K562 (cell line): ENCODE measurements around the gene CAPN8. TPM values are rescaled to one million over a fixed set of nuclear protein-coding genes. Genes with fewer than 3 reads are reported as not detected.

Experiments
- ATAC-seq: fragments of 200-7000 bp; cut with Tn5 transposase; 3 replicates; pipeline ENCODE4 v1.9.1; 2020; ENCODE audit warnings: moderate library complexity
- BruUV-seq: library from RNA; stranded (reverse); fragments of 400-500 nt; replicated peaks from 2 replicates; lab custom pipeline; 2021; lab: Mats Ljungman, UMichigan
- CTCF ChIA-PET: fragments of 300-600 bp; formaldehyde crosslinking; extraction: SDS; loops from one replicate; lab custom pipeline; 2021; ENCODE audit warnings: low intra/inter-chr PET ratio; lab: Yijun Ruan, JAX
- POLR2A ChIA-PET: fragments of 300-600, 350-650 bp; sonication (Branson Sonifier 250); formaldehyde crosslinking; extraction: SDS; loops from one replicate; lab custom pipeline; 2021; ENCODE audit warnings: antibody characterized with exemption, inconsistent platforms; lab: Yijun Ruan, JAX
- DNase-seq, 4 experiments: peaks; one replicate each; pipeline versions ENCODE4 v3.0.0 to v3.0.0-alpha.2; 2011 to 2018; ENCODE audit warnings: low spot score in 3 of 4, mixed read lengths in 3 of 4; ENCODE audit errors: extremely low read depth in 1 of 4
- FAIRE-seq: peaks from 2 replicates; lab custom pipeline; 2011; peaks lifted over from hg19 to GRCh38; lab: Jason Lieb, UNC
- H2AFZ ChIP-seq: 2 replicates; pipeline ENCODE4 v1.6.0; 2011; ENCODE audit warnings: low read depth, low read length, control low read depth, inconsistent platforms
- H3K27ac ChIP-seq: fragments of 200-600 bp; 3 replicates; pipeline ENCODE4 v1.8.0; 2011; ENCODE audit warnings: low read depth, mild to moderate bottlenecking, control low read depth, inconsistent platforms, low read length, moderate library complexity, mixed read lengths; ENCODE audit errors: extremely low read depth
- H3K27me3 ChIP-seq, 2 experiments: fragments of 300-600 bp in 1 of 2; 2 replicates in 1 of 2; 3 replicates in 1 of 2; pipeline versions ENCODE4 v1.6.0 to v1.8.0; 2011; ENCODE audit warnings: inconsistent platforms in 2 of 2, low read length in 2 of 2, mild to moderate bottlenecking in 1 of 2, mixed read lengths in 1 of 2, moderate library complexity in 1 of 2; ENCODE audit not compliant: control insufficient read depth in 2 of 2, insufficient read depth in 2 of 2
- H3K36me3 ChIP-seq: fragments of 300-600 bp; 3 replicates; pipeline ENCODE4 v1.8.0; 2011; ENCODE audit warnings: mild to moderate bottlenecking, low read length, inconsistent platforms; ENCODE audit not compliant: control insufficient read depth, insufficient read depth
- H3K4me1 ChIP-seq, 2 experiments: fragments of 200-600 bp in 1 of 2; replicated peaks in 1 of 2; 2 replicates in 1 of 2; 3 replicates in 1 of 2; pipeline versions ENCODE4 v1.5.1 to v1.8.0; 2011; ENCODE audit warnings: inconsistent platforms in 2 of 2, low read length in 2 of 2, mild to moderate bottlenecking in 1 of 2, mixed read lengths in 1 of 2, moderate library complexity in 1 of 2; ENCODE audit not compliant: control insufficient read depth in 2 of 2, insufficient read depth in 2 of 2
- H3K4me2 ChIP-seq: 2 replicates; pipeline ENCODE4 v1.6.1; 2011; ENCODE audit warnings: low read length, control low read depth, inconsistent platforms, mixed read lengths; ENCODE audit not compliant: insufficient read depth
- H3K4me3 ChIP-seq: fragments of 200-600 bp; sonication (generic), shearing (Covaris generic); 2 replicates; pipeline ENCODE4 v1.5.1; 2016; ENCODE audit warnings: control low read depth, inconsistent platforms
- H3K79me2 ChIP-seq: fragments of 200-600 bp; 3 replicates; pipeline ENCODE4 v1.8.0; 2011; ENCODE audit warnings: low read length, inconsistent platforms; ENCODE audit not compliant: control insufficient read depth, insufficient read depth
- H3K9ac ChIP-seq, 2 experiments: 2 replicates each; pipeline versions ENCODE4 v1.6.0 to v1.6.1; 2011; ENCODE audit warnings: low read depth in 2 of 2, low read length in 2 of 2, control low read depth in 1 of 2, inconsistent platforms in 1 of 2, mild to moderate bottlenecking in 1 of 2, mixed read lengths in 1 of 2; ENCODE audit not compliant: insufficient read depth in 1 of 2
- H3K9me1 ChIP-seq: one replicate; pipeline ENCODE4 v1.6.0; 2011; ENCODE audit warnings: inconsistent platforms, mild to moderate bottlenecking, low read length, moderate library complexity; ENCODE audit not compliant: control insufficient read depth, insufficient read depth
- H3K9me3 ChIP-seq: replicated peaks from 2 replicates; pipeline ENCODE4 v1.5.1; 2011; ENCODE audit warnings: low read depth, low read length, inconsistent platforms; ENCODE audit not compliant: control insufficient read depth, insufficient read depth
- H4K20me1 ChIP-seq: replicated peaks from 2 replicates; pipeline ENCODE4 v1.6.1; 2011; ENCODE audit warnings: low read length, inconsistent platforms, mixed read lengths; ENCODE audit not compliant: control insufficient read depth, insufficient read depth
- ARID1B ChIP-seq: fragments of 450-650 bp; IDR thresholded peaks from 2 replicates; pipeline ENCODE4 v1.6.1; 2016; ENCODE audit warnings: antibody characterized with exemption, mild to moderate bottlenecking, inconsistent platforms
- CBFB ChIP-seq: sonication (generic); formaldehyde crosslinking; IDR thresholded peaks from 2 replicates; pipeline ENCODE4 v1.4.0; 2020; ENCODE audit warnings: mild to moderate bottlenecking, missing genetic modification reagents
- FOSL1 ChIP-seq: fragments of 200-800 bp; sonication (Bioruptor generic); conservative IDR thresholded peaks from 2 replicates; pipeline ENCODE4 v1.6.1; 2016; ENCODE audit warnings: missing genetic modification characterization, missing compliant biosample characterization
- FOXK2 ChIP-seq, 2 experiments: fragments of 450-650 bp; IDR thresholded peaks in 1 of 2; conservative IDR thresholded peaks in 1 of 2; 2 replicates each; pipeline ENCODE4 v1.6.1; 2016; ENCODE audit warnings: low read depth in 2 of 2, mild to moderate bottlenecking in 1 of 2
- GTF2F1 ChIP-seq: IDR thresholded peaks from 2 replicates; pipeline ENCODE4 v1.6.1; 2011; ENCODE audit warnings: low read depth, low read length, improper control_type of control experiment
- JUN ChIP-seq, 2 experiments: sonication (generic) in 1 of 2; formaldehyde crosslinking in 1 of 2; IDR thresholded peaks; 2 replicates each; pipeline versions ENCODE4 v1.6.1 to v1.8.0; 2012 to 2022; ENCODE audit warnings: borderline replicate concordance in 2 of 2, mild to moderate bottlenecking in 2 of 2, improper control_type of control experiment in 1 of 2, low read depth in 1 of 2, low read length in 1 of 2, missing genetic modification reagents in 1 of 2
- SAFB2 ChIP-seq: fragments of 200-400 bp; formaldehyde crosslinking; IDR thresholded peaks from 2 replicates; pipeline ENCODE4 v1.6.1; 2018; ENCODE audit warnings: borderline replicate concordance, low read length, low read depth, moderate library complexity; ENCODE audit not compliant: severe bottlenecking
- SMC3 ChIP-seq: conservative IDR thresholded peaks from 2 replicates; pipeline ENCODE4 v1.6.1; 2011; ENCODE audit warnings: low read depth, low read length, improper control_type of control experiment; ENCODE audit not compliant: insufficient read depth
- TEAD1 ChIP-seq, 2 experiments: fragments of 450-650 bp in 1 of 2; sonication (generic) in 1 of 2; formaldehyde crosslinking; IDR thresholded peaks; 2 replicates each; pipeline versions ENCODE4 v1.4.0 to v1.8.0; 2020 to 2022; ENCODE audit warnings: mild to moderate bottlenecking in 2 of 2, missing genetic modification reagents in 1 of 2
- WGBS: fragments of 100-300 bp; shearing (Covaris generic); methylation state at CpG from one replicate; pipeline ENCODE4 v1.1.6; 2016; ENCODE audit warnings: low coverage, mixed read lengths; ENCODE audit not compliant: insufficient coverage; ENCODE audit errors: missing lambda C conversion rate; 5-methylcytosine and 5-hydroxymethylcytosine counted together
- in situ Hi-C: fragments of 300-500 bp; cut with MboI; formaldehyde crosslinking; loops from 4 replicates; pipeline ENCODE4 v1.15.0; 2018; ENCODE audit warnings: inconsistent platforms, mixed read lengths
- intact Hi-C: fragments of 100-400 bp; cut with micrococcal nuclease; formaldehyde crosslinking; loops from 2 replicates; pipeline ENCODE4 v1.14.2; 2022
- polyA plus RNA-seq, 8 experiments: library from polyadenylated mRNA; depleted of rRNA in 4 of 8; stranded (reverse) in 5 of 8; unstranded in 3 of 8; fragments of >200 nt; fragmentation: Nextera tagmentation in 2 of 8; fragmentation: Illumina TruSeq in 1 of 8; extraction: Ambion mirVana in 2 of 8; extraction: Trizol in 1 of 8; gene quantifications; 2 replicates each; pipeline versions ENCODE4 v1.2.1 to v1.2.3, GENCODE V29; 2011 to 2014; ENCODE audit warnings: inconsistent platforms in 1 of 8, missing spikeins in 1 of 8
- total RNA-seq, 7 experiments: library from RNA; depleted of rRNA in 6 of 7; stranded (reverse); fragments of >200 nt in 6 of 7; fragmentation: Illumina TruSeq in 2 of 7; extraction: Trizol in 2 of 7; gene quantifications; 2 replicates each; pipeline versions ENCODE4 v1.2.1 to v1.2.3, GENCODE V29; 2011 to 2021; ENCODE audit warnings: low replicate concordance in 1 of 7
- TF ChIP-seq, protein P1 (sequence below), 2 experiments: fragments of 450-650 bp in 1 of 2; sonication (generic) in 1 of 2; formaldehyde crosslinking in 1 of 2; IDR thresholded peaks in 1 of 2; conservative IDR thresholded peaks in 1 of 2; 2 replicates each; pipeline versions ENCODE4 v1.6.1 to v1.8.1; 2016 to 2023; ENCODE audit warnings: mild to moderate bottlenecking in 2 of 2, moderate library complexity in 2 of 2, inconsistent platforms in 1 of 2, missing genetic modification reagents in 1 of 2

CAPN8 gene
- total and polyA plus RNA-seq, 9 of the 15 experiments (the other 6 are each of a cell fraction or from before 2014, with no cell fraction given) = 0.06 TPM; not detected in 8

DNA sequence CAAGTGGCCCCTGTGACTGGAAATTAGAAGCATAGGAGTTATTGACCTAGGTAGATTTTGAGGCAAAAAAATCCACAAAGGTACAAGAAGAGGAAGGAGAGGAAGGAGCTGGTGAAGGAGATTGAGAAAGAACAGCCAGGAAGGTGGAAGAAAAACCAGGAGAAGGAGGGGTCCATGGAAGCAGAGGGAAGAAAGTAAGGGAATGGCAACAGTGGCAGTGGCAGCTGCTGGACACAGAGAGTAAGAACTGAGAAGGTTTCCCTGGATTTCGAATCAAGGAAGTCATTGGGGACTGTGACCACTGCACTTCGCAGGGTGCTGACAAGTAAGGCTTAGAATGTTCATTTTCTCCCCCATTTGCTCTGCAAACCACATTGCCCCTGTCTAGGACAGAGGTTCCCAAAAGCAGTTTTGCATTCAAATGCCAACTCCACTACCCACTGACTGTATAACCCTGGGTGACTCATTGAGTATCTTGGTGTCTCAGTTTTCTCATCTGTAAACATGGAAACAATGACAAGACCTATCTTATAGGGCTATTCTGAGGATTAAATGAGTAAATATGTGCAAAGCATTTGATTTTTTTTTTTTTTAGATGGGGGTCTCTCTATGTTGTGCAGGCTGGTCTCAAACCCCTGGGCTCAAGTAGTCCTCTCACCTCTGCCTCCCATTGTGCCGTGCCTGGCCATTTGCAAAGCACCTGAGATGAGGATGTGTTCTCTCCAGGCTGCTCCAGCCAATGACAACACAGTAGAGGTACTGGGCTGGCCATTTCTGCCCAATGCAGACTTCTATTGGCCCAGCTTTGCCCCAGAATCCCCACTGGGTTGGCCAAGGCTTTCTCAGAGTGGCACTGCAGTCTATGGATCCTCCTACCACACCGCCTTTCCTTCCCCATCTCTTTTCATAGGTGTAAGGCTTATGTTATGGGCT is 37.5 kb upstream of the CAPN8 start:
- ATAC-seq (no peak), DNase-seq (peak in 1 of 4 experiments; percentile 7), FAIRE-seq (no peak)
- Histone ChIP-seq H3K4me1 (peaks cover 33 to 47% of the 10 kb centered on the region in 2 experiments), H3K9ac (peak overlapping the region in 1 of 2 experiments; percentile 29; a peak in 1 of 4 replicates), H3K4me2 (no peak overlapping the region), H3K79me2 (no peaks in the 10 kb centered on the region), H3K36me3 (no peaks in the 10 kb centered on the region), H3K27me3 (no peaks in the 10 kb centered on the region), H3K4me3 (no peak overlapping the region), H3K9me3 (no peaks in the 10 kb centered on the region), H3K27ac (no peak overlapping the region), H3K9me1 (no peaks in the 10 kb centered on the region), H4K20me1 (no peaks in the 10 kb centered on the region), H2AFZ (peak overlapping the region; percentile 40; the same call in 1 of the 2 replicates)
- BruUV-seq = no TSS peak
- CTCF ChIA-PET = no interaction called here
- TF ChIP-seq SMC3 = no peak
- peak; percentile 51; the same call in 1 of the 2 replicates for TF ChIP-seq JUN (IDR thresholded peaks at IDR 0.05; ENCODE audit: borderline replicate concordance, low read depth, low read length)
- no peak for TF ChIP-seq JUN (CRISPR knock-in tag; IDR thresholded peaks at IDR 0.05; ENCODE audit: borderline replicate concordance)
- peak; percentile 13 to 28; a peak in 1 of 4 replicates for TF ChIP-seq FOXK2 (conservative IDR thresholded peaks at IDR 0.05 in 1 of 2, IDR thresholded peaks at IDR 0.05 in 1 of 2; ENCODE audit: low read depth in 2 of 2)
- TF ChIP-seq FOSL1 (tag) = peak; percentile 77
- 0 out of 2 replicates have a peak, but pooled peaks have one; percentile 7 for TF ChIP-seq ARID1B
- TF ChIP-seq GTF2F1 = no peak
- no peak for TF ChIP-seq SAFB2
- no peak for TF ChIP-seq CBFB (CRISPR knock-in tag)
- 0 out of 4 replicates have a peak, but pooled peaks of 1 of the 2 experiments have one; percentile 22 for TF ChIP-seq TEAD1 (CRISPR knock-in tag; IDR thresholded peaks at IDR 0.05)
- TF ChIP-seq, protein P1, sequence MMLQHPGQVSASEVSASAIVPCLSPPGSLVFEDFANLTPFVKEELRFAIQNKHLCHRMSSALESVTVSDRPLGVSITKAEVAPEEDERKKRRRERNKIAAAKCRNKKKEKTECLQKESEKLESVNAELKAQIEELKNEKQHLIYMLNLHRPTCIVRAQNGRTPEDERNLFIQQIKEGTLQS (IDR thresholded peaks at IDR 0.05) = peak; percentile 55; the same call in 1 of the 2 replicates
- TF ChIP-seq, protein P1 (CRISPR knock-in tag; conservative IDR thresholded peaks at IDR 0.05) = no peak
- POLR2A ChIA-PET = interaction anchor here (0.6 to 1.2 kb wide), 2 partner anchors 8 to 9 kb away, joined by 4 to 5 read pairs; partner anchors contain the start of gene CAPN2
- in situ Hi-C loops = loop anchor here (25.0 kb wide), 1 partner anchor 209 kb away; no protein-coding TSS in a partner anchor
- intact Hi-C loops = loop anchor here (10.0 kb wide), 1 partner anchor 1222 kb away; the partner anchor contains the start of gene DNAH14
- 52% methylated on average over 4 of the region's 4 CpGs for WGBS
